ENCODE measurements around the gene ANXA2R.
A peak's percentile ranks its signal among the peaks of the same experiment; 100 is the strongest.

Gene ANXA2R

DNA sequence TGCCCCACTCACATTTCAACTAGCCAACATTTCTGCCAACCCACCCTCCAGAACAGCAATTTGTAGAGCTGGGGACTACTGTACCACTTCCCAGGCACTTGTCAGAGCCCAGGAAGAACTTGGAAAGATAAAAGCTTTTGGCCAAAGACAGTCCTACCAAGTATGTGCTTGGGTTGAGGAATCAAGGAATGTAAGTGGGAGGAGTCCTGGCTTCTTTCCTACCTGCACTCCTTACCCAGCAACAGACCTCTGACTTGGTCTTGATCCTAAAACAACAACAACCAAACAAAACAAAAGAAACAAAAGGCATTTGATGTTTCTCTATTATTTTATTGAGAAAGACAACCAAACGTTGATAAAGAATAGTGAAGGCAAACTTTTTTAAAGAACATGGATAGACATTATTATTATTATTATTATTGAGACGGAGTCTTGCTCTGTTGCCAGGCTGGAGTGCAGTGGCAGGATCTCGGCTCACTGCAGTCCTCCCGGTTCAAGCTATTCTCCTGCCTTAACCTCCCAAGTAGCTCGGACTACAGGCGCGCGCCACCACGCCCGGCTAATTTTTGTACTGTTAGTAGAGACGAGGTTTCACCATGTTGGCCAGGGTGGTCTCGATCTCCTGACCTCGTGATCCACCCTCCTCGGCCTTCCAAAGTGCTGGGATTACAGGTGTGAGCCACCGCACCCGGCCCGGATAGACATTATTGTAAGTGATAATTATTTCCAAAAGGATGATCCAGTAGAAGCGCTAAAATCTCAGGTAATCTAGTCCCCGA is 33.5 kb downstream of the ANXA2R start:
- peak; percentile 59 to 77 for DNase-seq (ENCODE audit: low read depth in 2 of 2)
- peak overlapping the region; percentile 48 to 56 for H3K4me3 ChIP-seq (replicated peaks in 1 of 2; ENCODE audit: low read depth in 2 of 2, low read length in 2 of 2)
- TF ChIP-seq, protein P1, sequence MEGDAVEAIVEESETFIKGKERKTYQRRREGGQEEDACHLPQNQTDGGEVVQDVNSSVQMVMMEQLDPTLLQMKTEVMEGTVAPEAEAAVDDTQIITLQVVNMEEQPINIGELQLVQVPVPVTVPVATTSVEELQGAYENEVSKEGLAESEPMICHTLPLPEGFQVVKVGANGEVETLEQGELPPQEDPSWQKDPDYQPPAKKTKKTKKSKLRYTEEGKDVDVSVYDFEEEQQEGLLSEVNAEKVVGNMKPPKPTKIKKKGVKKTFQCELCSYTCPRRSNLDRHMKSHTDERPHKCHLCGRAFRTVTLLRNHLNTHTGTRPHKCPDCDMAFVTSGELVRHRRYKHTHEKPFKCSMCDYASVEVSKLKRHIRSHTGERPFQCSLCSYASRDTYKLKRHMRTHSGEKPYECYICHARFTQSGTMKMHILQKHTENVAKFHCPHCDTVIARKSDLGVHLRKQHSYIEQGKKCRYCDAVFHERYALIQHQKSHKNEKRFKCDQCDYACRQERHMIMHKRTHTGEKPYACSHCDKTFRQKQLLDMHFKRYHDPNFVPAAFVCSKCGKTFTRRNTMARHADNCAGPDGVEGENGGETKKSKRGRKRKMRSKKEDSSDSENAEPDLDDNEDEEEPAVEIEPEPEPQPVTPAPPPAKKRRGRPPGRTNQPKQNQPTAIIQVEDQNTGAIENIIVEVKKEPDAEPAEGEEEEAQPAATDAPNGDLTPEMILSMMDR (IDR thresholded peaks at IDR 0.05; ENCODE audit: low read depth, low read length), result no peak

DNA sequence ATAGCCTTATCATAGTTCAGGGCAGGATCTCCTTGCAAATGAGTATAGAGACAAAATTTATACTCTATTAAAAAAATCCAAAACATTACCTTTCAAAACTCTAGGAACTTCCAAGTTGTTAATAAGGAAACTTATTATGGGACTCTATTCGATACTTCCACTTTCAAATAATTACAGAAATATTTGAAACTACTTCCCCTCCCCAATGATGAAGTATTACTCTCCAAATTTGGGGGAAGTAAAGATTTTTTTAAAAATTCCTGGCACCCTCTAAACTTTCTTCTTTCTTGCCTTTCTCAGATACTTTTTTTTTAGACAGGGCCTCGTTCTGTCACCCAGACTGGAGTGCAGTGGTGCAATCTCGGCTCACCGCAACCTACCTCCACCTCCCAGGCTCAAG is 35.1 kb downstream of the ANXA2R start:
- DNase-seq (ENCODE audit: low read depth in 2 of 2), result no peak
- H3K4me3 ChIP-seq (replicated peaks in 1 of 2; ENCODE audit: low read depth in 2 of 2, low read length in 2 of 2), result no peak overlapping the region
- TF ChIP-seq, protein P1 (IDR thresholded peaks at IDR 0.05; ENCODE audit: low read depth, low read length), result no peak

DNA sequence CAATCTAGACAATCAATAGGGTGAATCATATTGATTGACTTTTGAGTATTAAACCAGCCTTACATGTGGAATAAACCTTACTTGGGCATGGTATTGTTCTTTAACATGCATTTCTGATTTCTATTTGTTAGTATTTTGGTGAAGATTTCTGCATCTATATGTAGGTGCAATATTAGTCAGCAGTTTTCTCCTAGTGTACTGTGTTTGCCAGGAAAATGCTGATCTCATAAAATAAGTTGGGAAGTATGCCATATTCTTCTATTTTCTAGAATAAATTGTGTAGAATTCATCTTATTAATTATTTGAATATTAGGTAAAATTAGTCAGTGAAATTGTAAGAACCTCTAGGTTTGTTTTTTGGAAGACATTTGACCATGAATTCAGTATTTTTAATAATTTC is 38.4 kb downstream of the ANXA2R start:
- no peak for DNase-seq (ENCODE audit: low read depth in 2 of 2)
- H3K4me3 ChIP-seq (replicated peaks in 1 of 2; ENCODE audit: low read depth in 2 of 2, low read length in 2 of 2), result no peak overlapping the region
- TF ChIP-seq, protein P1 (IDR thresholded peaks at IDR 0.05; ENCODE audit: low read depth, low read length), result no peak

DNA sequence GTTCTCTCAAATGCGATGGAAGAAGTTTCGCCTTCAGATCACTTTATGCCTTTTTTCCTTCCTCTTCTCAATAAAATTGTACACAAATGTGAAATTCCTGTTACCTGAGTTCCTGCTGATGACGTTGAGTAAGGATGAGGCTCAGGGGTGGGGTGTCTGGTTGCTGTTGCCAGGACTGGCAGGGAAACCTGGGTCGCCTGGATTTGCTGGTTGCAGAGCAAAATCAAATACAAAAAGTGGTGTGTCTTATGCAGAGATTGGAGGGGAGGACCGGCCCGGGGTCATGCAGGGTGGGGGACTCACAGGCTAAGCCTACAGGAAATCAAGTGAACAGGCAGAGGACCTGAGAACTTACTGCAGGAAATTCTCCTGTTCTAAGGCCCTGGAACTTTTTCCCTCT is 39.2 kb downstream of the ANXA2R start:
- no peak for DNase-seq (ENCODE audit: low read depth in 2 of 2)

DNA sequence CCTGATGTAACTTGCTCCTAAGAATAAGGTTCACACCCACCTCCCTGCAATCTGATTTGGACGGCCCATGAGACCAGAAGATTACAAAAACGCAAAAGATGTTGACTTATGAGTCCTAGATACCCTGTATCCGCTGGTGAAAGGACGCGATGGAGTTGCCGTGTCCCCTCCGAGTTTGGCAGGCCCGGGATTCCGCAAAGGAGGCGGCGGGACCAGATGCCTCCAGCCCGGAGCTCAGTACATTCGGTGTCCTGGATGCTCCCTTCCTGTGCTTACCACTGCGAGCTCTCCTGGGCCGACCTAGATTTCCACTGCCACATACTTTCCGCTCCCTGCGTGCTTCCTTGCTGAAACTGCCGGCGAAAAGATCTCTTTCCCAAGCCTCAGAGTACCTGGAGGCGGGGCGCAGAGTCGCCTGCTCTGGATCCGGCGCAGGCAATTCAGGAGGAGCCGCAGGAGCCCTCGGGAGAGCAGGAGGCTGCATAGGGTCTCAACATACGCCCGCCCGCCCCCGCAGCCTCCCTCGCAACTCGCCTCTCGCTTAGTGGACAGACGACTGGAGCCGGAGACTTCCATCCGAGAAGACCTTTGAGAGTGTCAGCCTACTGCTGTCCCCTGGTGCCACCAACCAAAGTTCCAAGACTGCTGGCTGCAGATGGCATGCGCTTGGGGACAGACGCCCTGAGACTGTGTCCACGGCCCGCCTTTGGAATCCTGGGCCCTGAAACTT is 39.8 kb downstream of the ANXA2R start:
- H3K4me3 ChIP-seq (replicated peaks in 1 of 2; ENCODE audit: low read depth in 2 of 2, low read length in 2 of 2), result peak overlapping the region; percentile 35 to 45
- DNase-seq (ENCODE audit: low read depth in 2 of 2), result peak in 1 of 2 donors; percentile 58
- TF ChIP-seq, protein P1 (IDR thresholded peaks at IDR 0.05; ENCODE audit: low read depth, low read length), result no peak

More for the DNA sequence above, 39.2 kb downstream of the ANXA2R start:
- TF ChIP-seq, protein P1 (IDR thresholded peaks at IDR 0.05; ENCODE audit: low read depth, low read length), result no peak
- no peak overlapping the region for H3K4me3 ChIP-seq (replicated peaks in 1 of 2; ENCODE audit: low read depth in 2 of 2, low read length in 2 of 2)

DNA sequence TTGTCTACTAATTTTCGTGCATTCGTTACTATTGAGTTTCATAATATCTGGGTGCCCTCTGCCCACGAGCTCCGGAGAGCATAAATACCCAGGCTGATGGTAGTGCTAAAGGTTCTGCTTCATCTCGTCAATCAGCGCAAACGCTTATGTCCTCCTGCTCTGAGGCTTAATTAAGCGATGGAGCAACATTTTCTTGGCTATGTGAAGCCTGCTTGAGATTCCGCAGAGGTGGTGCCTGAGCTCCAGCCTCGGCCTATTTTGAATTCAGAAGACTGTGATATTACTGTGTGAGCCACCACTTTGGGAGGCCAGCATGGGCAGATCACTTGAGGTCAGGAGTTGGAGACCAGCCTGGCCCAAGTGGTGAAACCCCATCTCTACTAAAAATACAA is 44.8 kb downstream of the ANXA2R start:
- peak overlapping the region; percentile 46 to 65 for H3K4me3 ChIP-seq (replicated peaks in 1 of 2; ENCODE audit: low read depth in 2 of 2, low read length in 2 of 2)
- peak; percentile 40 to 63 for DNase-seq (ENCODE audit: low read depth in 2 of 2)
- TF ChIP-seq, protein P1 (IDR thresholded peaks at IDR 0.05; ENCODE audit: low read depth, low read length), result no peak
